ENCODE results near the gene MTG2. TPM values are rescaled to one million over a fixed set of nuclear protein-coding genes. Genes with fewer than 3 reads are reported as not detected.

Gene MTG2
- total and polyA plus RNA-seq, 2 of the 8 experiments (the other 6 are each of a cell fraction or from before 2014, with no cell fraction given) = 14.4 to 22.8 TPM

DNA sequence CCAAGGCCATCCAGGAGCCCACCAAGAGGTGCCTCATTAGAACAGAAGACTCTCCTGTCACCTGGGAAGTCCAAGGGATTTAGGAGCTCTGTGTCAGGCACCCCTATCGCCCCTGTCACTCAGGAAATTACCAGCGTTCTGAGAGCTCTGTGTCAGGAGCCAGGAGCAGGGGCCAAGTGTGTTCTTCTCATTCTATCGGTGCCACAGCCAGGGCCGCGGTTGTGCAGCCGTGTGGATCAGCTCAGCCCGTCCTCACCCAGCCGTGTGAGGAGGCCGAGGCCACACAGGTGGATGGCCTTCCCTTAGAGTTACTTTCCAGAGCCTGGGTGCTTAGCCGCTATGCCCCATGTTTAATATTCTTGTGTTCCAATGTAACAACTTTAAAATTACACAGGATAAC is 9.8 kb downstream of the MTG2 start (continued):
- TF ChIP-seq, protein P1, sequence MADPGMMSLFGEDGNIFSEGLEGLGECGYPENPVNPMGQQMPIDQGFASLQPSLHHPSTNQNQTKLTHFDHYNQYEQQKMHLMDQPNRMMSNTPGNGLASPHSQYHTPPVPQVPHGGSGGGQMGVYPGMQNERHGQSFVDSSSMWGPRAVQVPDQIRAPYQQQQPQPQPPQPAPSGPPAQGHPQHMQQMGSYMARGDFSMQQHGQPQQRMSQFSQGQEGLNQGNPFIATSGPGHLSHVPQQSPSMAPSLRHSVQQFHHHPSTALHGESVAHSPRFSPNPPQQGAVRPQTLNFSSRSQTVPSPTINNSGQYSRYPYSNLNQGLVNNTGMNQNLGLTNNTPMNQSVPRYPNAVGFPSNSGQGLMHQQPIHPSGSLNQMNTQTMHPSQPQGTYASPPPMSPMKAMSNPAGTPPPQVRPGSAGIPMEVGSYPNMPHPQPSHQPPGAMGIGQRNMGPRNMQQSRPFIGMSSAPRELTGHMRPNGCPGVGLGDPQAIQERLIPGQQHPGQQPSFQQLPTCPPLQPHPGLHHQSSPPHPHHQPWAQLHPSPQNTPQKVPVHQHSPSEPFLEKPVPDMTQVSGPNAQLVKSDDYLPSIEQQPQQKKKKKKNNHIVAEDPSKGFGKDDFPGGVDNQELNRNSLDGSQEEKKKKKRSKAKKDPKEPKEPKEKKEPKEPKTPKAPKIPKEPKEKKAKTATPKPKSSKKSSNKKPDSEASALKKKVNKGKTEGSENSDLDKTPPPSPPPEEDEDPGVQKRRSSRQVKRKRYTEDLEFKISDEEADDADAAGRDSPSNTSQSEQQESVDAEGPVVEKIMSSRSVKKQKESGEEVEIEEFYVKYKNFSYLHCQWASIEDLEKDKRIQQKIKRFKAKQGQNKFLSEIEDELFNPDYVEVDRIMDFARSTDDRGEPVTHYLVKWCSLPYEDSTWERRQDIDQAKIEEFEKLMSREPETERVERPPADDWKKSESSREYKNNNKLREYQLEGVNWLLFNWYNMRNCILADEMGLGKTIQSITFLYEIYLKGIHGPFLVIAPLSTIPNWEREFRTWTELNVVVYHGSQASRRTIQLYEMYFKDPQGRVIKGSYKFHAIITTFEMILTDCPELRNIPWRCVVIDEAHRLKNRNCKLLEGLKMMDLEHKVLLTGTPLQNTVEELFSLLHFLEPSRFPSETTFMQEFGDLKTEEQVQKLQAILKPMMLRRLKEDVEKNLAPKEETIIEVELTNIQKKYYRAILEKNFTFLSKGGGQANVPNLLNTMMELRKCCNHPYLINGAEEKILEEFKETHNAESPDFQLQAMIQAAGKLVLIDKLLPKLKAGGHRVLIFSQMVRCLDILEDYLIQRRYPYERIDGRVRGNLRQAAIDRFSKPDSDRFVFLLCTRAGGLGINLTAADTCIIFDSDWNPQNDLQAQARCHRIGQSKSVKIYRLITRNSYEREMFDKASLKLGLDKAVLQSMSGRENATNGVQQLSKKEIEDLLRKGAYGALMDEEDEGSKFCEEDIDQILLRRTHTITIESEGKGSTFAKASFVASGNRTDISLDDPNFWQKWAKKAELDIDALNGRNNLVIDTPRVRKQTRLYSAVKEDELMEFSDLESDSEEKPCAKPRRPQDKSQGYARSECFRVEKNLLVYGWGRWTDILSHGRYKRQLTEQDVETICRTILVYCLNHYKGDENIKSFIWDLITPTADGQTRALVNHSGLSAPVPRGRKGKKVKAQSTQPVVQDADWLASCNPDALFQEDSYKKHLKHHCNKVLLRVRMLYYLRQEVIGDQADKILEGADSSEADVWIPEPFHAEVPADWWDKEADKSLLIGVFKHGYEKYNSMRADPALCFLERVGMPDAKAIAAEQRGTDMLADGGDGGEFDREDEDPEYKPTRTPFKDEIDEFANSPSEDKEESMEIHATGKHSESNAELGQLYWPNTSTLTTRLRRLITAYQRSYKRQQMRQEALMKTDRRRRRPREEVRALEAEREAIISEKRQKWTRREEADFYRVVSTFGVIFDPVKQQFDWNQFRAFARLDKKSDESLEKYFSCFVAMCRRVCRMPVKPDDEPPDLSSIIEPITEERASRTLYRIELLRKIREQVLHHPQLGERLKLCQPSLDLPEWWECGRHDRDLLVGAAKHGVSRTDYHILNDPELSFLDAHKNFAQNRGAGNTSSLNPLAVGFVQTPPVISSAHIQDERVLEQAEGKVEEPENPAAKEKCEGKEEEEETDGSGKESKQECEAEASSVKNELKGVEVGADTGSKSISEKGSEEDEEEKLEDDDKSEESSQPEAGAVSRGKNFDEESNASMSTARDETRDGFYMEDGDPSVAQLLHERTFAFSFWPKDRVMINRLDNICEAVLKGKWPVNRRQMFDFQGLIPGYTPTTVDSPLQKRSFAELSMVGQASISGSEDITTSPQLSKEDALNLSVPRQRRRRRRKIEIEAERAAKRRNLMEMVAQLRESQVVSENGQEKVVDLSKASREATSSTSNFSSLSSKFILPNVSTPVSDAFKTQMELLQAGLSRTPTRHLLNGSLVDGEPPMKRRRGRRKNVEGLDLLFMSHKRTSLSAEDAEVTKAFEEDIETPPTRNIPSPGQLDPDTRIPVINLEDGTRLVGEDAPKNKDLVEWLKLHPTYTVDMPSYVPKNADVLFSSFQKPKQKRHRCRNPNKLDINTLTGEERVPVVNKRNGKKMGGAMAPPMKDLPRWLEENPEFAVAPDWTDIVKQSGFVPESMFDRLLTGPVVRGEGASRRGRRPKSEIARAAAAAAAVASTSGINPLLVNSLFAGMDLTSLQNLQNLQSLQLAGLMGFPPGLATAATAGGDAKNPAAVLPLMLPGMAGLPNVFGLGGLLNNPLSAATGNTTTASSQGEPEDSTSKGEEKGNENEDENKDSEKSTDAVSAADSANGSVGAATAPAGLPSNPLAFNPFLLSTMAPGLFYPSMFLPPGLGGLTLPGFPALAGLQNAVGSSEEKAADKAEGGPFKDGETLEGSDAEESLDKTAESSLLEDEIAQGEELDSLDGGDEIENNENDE (IDR thresholded peaks at IDR 0.05; ENCODE audit: insufficient replicate concordance, low read length) = no peak
- TF ChIP-seq, protein P2, sequence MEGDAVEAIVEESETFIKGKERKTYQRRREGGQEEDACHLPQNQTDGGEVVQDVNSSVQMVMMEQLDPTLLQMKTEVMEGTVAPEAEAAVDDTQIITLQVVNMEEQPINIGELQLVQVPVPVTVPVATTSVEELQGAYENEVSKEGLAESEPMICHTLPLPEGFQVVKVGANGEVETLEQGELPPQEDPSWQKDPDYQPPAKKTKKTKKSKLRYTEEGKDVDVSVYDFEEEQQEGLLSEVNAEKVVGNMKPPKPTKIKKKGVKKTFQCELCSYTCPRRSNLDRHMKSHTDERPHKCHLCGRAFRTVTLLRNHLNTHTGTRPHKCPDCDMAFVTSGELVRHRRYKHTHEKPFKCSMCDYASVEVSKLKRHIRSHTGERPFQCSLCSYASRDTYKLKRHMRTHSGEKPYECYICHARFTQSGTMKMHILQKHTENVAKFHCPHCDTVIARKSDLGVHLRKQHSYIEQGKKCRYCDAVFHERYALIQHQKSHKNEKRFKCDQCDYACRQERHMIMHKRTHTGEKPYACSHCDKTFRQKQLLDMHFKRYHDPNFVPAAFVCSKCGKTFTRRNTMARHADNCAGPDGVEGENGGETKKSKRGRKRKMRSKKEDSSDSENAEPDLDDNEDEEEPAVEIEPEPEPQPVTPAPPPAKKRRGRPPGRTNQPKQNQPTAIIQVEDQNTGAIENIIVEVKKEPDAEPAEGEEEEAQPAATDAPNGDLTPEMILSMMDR (IDR thresholded peaks at IDR 0.05; ENCODE audit: control extremely low read depth in 1 of 3, insufficient read depth in 1 of 3, low read depth in 1 of 3, low read length in 3 of 3) = no peak
- TF ChIP-seq, protein P3, sequence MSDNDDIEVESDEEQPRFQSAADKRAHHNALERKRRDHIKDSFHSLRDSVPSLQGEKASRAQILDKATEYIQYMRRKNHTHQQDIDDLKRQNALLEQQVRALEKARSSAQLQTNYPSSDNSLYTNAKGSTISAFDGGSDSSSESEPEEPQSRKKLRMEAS (IDR thresholded peaks at IDR 0.05) = no peak
- TF ChIP-seq SAP30 (IDR thresholded peaks at IDR 0.05; ENCODE audit: insufficient read depth, insufficient replicate concordance, low read length) = no peak
- TF ChIP-seq SIX5 (IDR thresholded peaks at IDR 0.05; ENCODE audit: low read depth, low read length) = no peak
- TF ChIP-seq, protein P4, sequence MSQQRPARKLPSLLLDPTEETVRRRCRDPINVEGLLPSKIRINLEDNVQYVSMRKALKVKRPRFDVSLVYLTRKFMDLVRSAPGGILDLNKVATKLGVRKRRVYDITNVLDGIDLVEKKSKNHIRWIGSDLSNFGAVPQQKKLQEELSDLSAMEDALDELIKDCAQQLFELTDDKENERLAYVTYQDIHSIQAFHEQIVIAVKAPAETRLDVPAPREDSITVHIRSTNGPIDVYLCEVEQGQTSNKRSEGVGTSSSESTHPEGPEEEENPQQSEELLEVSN (IDR thresholded peaks at IDR 0.05) = no peak
- TF ChIP-seq SP1 (IDR thresholded peaks at IDR 0.05; ENCODE audit: low read depth, low read length) = no peak
